Fibroblast of mammary gland (primary cell): Measurements from ENCODE around the gene LGALS3.
"Not testable (repeated sequence)": the region's sequence is repeated elsewhere in the genome, so short reads cannot be mapped to it uniquely, and the experiment has no call there.

Source experiments
- DNase-seq: peaks from one replicate; pipeline ENCODE4 v3.0.0-alpha.2; 2010; ENCODE audit warnings: low read depth
- H3K4me3 ChIP-seq: 2 replicates; pipeline ENCODE4 v1.5.1; 2011; ENCODE audit warnings: low read depth, mild to moderate bottlenecking, low read length, moderate library complexity; ENCODE audit not compliant: control insufficient read depth
- CTCF ChIP-seq: conservative IDR thresholded peaks from 2 replicates; pipeline ENCODE4 v1.5.1; 2011; ENCODE audit warnings: low read depth, low read length, inconsistent platforms; ENCODE audit not compliant: control insufficient read depth, insufficient read depth

LGALS3 gene

GRCh38 chr14:55129086-55129427 is at the start of gene LGALS3:
Gene LGALS3 (plus strand): TSS chr14:55129252. CDS start chr14:55137374, 8,122 bp downstream.
- DNase-seq = peak; percentile 53
- H3K4me3 ChIP-seq = peak within 1 kb of the TSS; percentile 92
- TF ChIP-seq CTCF = no peak

DNA sequence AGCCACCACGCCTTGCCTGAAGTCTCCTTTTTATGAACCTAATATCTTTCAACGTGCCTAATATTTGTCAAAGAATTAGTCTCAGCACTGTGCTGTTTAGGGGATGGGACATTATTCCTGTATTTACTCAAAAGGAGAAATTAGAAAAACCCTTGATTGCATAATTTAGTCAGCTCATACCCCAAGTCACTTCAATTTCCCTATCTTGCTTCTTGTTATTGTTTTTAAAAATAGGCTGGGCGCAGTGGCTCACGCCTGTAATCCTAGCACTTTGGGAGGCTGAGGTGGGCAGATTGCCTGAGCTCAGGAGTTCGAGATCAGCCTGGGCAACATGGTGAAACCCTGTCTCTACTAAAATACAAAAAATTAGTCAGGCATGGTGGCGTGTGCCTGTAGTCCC is 49.1 kb upstream of the LGALS3 start:
- DNase-seq, H3K4me3 ChIP-seq: not testable (repeated sequence)

DNA sequence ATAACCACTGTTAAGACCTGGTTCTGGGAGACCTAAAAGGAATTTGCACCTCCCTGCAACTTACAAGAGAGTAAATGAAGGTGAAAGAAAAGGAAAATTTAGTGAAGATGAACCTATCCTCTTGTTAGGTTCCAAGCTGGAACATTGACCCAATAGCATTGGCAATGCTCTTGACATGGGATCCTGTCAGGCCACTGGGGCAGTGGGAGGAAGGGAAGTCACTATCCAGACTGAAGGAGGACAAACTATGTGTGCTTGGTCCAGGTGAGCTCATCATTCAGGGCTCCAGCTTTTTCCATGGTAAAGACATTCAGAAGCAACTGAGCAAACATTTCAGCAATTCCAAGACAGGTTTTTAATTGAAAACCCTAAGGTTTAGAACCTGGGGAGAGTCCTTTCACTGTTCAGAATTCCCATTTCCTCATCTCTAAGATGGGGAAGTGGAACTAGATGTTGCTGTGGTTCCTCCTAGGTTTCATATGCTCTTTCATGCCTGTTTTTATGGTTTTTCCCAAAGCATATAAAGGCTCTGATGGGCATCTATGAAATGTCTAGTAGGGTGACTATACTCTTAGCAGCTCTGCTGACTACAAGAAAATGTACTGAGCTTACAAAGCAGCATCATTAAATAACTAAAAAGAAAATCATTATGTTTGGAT is 44.5 kb upstream of the LGALS3 start:
- no peak for DNase-seq
- no peak for TF ChIP-seq CTCF
- no peak overlapping the region for H3K4me3 ChIP-seq

- no peak for TF ChIP-seq CTCF
- DNase-seq = no peak
Observed at GRCh38 chr14:55085060-55085660, 43.9 kb upstream of the LGALS3 start.

GRCh38 chr14:55086938-55087337 is 42.1 kb upstream of the LGALS3 start:
- H3K4me3 ChIP-seq = no peak overlapping the region
- DNase-seq = no peak

More at GRCh38 chr14:55085060-55085660, 43.9 kb upstream of the LGALS3 start:
- no peak overlapping the region for H3K4me3 ChIP-seq

DNA sequence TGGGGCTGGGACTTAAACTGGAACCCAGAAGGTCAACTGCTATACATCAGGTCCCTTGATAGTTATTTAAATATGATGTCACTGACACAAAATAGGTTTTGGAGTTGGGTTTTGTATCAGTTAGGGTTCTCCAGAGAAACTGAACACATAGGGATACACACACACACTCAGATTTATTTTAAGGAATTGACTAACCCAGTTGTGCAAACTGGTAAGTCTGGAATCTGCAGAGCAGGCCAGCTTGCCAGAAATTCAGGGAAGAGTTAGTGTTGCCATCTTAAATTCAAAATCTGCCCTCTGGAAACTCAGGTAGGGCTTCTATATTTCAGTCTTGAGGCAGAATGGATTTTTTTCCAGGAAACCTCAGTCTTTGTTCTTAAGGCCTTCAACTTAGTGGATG is 40.7 kb upstream of the LGALS3 start:
- no peak for TF ChIP-seq CTCF
- no peak for DNase-seq
- no peak overlapping the region for H3K4me3 ChIP-seq

More at GRCh38 chr14:55086938-55087337, 42.1 kb upstream of the LGALS3 start:
- no peak for TF ChIP-seq CTCF

GRCh38 chr14:55092341-55092740 is 36.7 kb upstream of the LGALS3 start:
- DNase-seq = peak; percentile 81
- no peak for TF ChIP-seq CTCF
- H3K4me3 ChIP-seq = no peak overlapping the region
